Activated CD4-positive, CD25-positive, alpha-beta regulatory T cell treated with anti-CD3 and anti-CD28 coated beads, Interleukin-2, amount 50 U/mL, for 24 hours (primary cell): ENCODE data around the gene NOTCH2.
"Not testable (repeated sequence)": the region's sequence is repeated elsewhere in the genome, so short reads cannot be mapped to it uniquely, and the experiment has no call there.

Source experiments
- ATAC-seq, 2 donors: fragments of 150-1000 bp; cut with Tn5 transposase; one replicate each; pipeline ENCODE4 v1.10.0; 2021; ENCODE audit warnings: mild to moderate bottlenecking in 1 of 2, moderate library complexity in 1 of 2

The NOTCH2 gene

DNA sequence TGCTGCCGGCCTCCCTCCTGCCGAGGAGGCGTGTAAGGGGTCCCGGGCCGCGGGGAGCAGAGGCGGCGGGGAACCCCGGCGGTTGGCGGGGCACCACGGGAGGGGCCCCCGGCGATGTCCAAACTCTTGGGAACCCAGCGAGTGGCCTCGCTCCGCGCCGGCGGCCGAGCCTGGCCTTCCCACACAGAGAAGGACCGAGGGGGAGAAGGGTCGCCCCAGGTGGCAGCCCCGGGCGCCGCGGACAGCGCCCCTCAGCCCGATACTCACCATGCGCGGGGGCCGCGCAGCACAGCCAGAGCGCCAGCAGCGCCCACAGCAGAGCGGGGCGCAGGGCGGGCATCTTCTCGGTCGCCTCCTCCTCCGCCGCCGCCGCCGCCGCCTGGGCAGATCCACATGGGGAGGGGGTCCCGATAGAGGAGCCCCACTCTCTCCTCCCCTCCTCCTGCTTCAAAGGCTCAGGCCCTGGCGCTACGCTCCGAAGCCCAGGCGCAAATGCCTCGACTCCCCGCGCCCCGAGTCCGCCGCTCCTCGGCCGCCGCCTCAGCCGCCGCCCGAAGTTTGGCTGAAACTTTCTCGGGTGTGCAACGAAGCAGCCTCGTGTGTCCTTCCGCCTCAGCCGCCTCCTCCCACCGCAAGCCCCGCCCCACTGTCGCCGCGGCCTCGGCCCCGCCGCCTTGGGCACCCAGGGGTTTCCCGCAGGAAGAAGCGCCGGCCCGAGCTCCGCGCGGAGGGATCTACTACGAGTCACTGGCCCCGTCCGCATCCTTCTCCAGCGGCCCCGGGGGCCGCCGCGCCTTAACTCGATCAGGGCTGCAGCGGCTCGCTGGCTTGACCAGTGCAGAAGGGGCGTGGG, at the start of gene NOTCH2:
Gene NOTCH2 (minus strand): TSS at position 596 of the 853 bp plus-strand sequence. CDS start 256 bp downstream, at position 340.
- ATAC-seq = peak; percentile 44 to 69

DNA sequence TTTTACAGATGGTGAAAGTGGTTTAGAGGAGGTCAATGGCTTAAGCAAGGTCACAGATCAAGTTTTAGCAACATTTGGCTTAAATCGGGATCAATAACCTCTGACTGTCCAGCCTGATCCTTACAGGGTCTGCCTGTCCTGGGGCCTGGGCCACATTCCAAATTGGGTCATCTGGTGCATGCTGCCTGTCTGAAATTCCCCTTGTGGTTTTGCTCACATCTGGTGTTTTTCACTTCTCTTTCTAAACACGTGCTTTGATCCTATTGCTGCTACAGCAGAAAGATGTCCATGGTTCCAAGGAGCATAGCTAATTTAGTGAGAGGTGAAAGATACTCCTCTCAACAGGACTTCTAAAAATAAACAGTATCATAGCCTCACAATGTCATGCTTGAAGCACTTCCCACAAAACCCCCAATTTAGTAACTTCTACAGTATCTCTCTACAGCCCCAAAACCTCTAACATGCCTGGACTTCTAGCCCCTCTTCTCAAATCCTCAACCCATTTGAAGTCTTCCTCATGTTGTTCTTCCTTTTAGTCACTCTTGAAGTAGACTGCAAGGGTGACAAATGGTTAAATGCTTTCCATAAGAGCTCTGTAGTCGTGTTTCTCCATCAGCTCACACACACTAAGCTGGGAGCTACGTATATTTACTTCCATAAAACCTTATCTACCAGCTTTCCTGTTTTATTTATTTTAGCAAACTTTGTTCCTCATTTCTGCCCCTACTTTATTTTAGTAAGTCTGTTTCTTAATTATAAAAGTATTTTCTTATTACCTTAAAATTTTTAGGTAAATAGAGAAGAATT, 48.1 kb upstream of the NOTCH2 start:
- ATAC-seq = not testable (repeated sequence)

DNA sequence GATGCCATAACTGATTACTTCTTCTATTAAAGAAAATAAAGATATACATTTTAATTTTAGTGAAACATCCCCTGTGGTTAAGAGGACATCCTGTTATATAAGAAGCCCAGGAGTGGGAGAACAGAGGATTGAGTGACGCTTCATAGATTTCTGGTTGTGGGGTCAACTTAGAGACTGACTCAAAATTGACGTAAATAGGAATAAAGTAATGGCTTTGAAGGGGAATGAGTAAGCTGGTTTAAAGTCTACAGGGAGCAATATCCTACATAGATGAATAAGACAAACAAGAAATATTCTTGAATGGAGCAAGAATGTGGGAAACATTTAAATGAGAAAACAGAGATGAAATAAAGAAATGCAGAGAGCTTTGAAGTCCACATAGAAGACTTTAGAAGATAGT, 46.6 kb upstream of the NOTCH2 start:
- ATAC-seq = not testable (repeated sequence)

DNA sequence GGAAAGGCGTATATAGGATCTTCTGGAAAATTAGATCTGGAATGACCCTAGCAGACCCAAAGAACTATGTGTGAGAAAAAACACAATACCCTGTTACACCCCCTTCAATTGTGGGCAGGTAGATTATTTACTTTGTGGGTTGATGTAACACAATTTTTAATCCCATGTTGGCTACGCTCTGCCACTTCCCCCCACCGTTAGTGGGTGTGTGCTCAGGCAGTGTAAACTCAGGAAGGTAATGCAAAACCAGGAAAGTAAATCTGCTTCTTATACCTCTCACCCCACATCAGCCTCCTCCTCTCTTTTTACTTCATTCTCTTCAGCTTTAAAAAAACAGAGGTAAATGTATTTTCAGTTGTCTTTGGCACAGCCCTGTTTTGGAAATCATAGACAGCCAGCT, 43.7 kb upstream of the NOTCH2 start:
- not testable (repeated sequence) for ATAC-seq

DNA sequence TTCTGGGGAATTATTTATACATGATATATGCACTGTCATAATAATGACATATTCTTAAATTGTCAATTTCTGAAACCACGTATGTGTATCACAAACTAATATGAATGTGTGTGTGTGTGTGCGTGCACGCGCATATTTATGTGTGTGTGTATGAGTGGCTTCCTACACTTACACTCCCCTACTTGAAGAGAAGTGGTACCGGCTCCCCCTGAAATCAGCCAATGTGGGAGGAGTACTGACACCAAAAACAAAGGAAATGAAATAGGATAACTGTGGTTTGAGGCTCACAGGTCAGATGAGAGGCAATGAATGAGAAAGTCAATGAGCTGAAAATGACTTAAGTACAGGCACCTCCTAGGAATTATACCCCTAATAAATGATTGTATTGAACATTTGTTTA, 42.8 kb upstream of the NOTCH2 start:
- ATAC-seq = not testable (repeated sequence)

DNA sequence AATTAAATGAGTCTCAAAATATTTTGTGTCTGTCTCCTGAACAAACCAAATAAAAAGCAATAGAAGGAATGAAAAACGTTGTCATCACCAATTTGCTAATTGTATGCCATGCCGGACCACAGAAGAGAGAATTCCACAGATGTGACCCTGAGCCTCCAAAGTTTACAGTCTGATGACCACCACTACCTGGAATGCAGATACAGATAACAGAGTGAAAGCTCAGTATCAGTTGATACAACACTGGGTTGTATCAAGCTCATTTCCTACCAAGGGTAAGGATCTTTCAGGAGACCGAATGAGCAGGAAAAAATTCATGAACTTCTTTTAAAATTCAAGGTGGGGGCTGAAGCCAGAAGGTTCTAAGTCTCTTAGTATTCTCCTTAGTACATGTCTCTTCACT, 42.3 kb upstream of the NOTCH2 start:
- not testable (repeated sequence) for ATAC-seq

DNA sequence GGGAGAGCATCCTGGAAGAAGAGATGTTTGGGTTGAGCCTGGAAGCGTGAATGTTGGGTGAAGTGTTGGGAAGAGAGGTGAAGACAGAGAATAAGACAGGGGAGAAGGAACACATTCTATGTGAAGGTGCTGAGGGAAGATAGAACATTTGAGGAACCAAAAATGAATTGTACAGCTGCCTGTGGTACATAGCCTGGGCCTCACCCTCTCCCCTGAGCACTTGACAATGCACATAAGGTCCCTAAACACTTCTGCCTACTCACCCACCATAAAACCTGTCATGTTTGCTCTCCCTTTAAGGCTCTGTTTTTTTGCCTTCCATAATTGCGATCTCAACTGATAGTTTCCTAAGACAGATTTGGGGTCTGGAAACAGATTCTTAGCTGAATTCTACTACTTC, 41.5 kb upstream of the NOTCH2 start:
- ATAC-seq = peak in 1 of 2 donors; percentile 17

DNA sequence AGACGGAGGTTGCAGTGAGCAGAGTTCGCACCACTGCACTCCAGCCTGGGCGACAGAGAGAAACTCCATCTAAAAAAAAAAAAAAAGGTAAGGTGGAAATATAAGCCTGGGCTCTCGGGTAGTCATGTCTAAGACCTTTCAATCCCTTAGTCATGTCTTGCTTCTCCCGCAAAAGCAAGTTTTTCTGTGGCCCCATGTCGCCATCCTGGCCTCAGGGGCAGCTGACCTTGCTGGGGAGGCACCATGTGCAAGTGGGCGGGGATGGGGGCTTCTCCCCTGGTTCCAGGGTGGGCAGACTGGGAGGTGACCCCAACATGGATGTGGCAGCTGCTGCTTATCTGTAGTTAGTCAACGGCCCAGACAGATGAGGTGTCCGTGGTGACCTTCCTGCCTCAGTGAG, 40.2 kb upstream of the NOTCH2 start:
- not testable (repeated sequence) for ATAC-seq

DNA sequence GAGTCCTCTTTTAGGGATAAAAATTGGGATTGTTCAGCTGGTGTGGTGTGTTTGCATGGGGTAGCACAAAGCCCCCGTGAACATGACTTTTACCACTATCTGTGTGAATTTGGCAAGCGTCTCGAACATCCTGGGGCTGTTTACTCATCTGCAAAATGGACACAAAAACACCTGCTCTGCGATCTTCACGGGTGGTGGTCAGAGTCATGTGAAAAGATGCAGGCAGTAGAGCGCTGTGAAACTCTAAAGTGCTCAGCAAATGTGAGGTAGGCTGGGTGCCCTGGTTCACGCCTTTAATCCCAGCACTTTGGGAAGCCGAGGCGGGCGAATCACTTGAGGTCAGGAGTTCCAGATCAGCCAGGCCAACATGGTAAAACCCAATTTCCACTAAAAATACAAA, 39.7 kb upstream of the NOTCH2 start:
- not testable (repeated sequence) for ATAC-seq

DNA sequence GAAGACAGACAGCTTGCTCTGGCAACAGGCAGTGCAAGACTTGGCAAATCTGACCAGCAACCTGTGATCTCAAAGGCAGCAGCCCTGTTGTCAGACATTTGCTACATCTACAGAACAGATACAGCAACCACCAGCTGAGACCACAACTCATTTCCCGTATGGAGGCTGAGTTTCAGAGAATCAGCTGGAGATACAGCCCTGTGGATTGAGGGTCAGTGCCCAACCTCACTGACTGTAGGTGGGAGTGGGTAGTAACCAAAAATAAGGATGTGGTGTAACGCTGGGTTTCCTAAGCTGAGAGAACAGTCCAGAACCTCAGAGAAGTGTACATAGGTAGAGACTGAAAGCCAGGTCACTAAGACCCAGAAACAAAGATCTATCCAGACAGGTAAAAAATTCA, 35.8 kb upstream of the NOTCH2 start:
- peak in 1 of 2 donors; percentile 30 for ATAC-seq

DNA sequence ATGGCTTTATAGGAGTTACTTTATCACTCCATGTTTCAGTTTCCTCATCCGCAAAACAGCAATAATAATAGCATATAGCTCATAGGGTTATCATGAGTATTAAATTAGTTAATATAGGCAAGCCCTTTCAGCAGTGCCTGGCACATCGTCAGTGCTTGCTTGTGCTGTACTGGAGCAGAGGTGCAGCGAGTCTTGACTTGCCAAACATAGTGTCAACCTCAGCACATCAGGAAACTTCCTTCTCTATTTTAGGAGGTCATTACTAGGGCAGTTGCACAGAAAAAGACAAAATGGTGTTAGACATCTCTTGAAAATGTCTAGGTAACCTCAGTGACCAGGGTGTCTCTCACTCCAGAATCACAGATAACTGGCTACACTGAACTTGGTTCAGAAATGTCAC, 34.3 kb upstream of the NOTCH2 start:
- ATAC-seq = not testable (repeated sequence)

DNA sequence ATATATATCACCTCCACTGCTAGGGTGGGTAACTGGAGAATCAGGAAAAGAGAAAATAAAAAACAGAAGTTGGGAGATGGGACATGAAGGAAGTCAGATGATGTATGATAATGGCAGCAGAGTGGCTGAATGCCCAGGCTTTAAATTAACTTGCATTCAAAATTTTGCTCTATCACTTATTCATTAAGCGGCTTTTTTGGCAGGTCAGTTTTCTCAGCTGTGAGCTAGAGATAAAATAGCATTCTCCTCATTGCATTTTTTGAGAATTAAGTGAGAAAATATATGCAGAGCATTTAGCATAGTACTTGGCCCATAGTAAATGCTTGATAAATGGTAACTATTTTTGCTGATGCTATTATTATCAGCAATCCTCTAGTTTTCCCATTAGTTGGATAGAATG, 32.1 kb upstream of the NOTCH2 start:
- ATAC-seq = not testable (repeated sequence)

DNA sequence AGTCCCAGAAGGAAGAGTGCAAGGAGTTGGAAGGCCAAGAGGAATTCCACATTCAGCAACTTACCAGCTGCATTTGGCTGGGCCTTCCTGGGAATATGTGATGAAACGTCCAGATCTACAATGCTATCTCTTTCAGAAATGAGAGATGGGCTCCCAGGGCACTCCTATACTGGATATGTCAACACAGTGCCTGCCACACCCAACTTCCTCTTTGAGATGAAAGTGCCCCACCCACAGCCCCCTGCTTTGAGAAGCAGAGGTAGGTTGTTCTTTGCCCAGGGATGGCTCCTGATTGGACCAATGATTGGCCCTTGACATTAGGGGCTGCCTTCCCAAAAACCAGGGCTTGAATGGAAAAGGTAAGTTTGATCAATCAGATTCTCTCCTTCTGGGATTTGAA, 31.1 kb upstream of the NOTCH2 start:
- ATAC-seq = not testable (repeated sequence)

DNA sequence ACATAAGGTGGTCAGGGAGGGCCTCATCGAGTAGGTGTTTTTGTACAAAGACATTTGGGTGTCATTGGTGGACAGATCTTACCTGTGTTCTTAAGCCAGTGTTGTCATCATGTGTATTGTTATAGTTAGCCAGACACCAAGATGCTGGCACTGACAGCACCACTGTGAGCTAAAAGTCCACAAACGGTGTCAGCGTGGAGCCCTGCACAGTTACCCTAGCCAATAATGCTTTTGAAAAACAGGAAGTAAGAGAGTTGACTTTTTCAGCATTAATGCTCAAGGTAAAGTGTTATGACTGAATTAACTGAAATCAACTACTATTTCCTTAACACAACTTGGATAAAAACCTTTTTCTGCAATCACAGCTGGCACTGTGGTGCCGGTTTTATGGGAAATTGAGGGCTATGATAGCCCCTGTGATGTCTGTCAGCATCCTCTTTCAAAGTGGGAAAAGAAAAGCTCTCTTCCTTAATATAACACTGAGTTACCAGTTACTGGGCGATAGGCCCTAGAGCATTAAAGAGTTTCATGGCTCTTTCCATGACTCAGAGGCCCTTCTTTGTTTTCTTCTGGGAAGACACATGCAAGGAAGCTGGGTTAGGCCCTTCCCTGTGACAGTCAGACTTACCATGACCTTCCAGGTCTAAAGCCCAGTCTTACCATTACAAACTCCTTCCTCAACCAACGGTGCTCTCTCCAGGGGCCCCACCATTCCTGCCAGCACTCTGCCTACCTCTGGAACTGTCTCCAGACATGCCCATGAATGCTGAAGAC, 29.7 kb upstream of the NOTCH2 start:
- peak in 1 of 2 donors; percentile 33 for ATAC-seq

DNA sequence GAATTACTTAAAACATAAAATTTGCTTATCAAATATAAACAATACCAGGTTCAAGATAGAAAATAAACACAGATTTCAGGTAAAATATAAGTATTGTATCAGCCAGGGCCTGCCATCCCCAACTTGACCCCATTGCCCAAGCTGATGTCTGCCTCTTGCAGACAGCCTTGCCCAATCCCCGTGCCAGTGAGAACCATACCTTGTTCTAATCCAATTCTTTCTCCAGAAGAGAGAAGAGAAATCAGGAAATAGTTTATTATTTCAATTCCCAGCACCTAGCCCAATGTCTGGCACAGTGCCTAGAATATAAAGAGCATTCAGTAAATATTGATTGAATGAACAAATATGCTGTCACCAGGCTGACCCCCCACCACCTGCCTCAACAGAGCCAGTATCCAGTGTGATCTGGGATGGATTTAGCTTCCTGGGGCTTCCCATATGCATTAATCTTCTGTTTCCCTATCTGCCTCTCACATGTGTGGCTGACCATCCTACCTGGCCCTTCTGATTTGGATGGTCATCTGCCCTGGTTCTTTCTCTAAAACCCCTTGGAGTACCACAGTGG, 27.6 kb upstream of the NOTCH2 start:
- ATAC-seq = not testable (repeated sequence)

DNA sequence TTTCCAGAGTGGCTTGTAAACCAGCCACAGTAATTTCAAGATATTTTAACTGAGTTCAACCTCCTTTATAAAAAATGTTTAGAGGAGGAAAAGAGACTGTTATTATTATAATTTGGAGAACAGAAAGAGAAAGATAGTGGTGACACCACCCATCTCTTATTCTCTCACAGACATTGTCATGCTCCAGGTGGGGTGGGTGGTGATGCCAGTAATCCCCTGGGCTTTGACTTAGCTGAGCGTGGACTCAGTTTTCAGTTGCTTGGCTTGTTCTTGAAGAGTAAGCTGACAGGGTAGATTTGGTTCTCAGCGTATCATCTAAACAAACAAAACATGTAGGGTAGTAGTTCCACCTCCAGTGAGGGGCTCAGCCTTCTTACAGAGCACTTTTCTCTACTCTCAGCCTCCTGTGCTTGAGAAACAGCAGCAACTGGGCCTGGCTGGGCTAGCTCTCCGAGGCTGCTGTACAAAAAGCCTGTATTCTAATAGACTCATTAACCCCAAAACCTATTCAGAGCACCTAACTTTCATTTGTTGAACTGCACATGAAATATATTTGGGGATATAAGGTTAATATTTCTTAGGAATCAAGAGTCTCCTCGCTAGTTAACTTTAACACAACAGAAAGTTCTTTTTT, 24.2 kb upstream of the NOTCH2 start:
- ATAC-seq = peak in 1 of 2 donors; percentile 68

DNA sequence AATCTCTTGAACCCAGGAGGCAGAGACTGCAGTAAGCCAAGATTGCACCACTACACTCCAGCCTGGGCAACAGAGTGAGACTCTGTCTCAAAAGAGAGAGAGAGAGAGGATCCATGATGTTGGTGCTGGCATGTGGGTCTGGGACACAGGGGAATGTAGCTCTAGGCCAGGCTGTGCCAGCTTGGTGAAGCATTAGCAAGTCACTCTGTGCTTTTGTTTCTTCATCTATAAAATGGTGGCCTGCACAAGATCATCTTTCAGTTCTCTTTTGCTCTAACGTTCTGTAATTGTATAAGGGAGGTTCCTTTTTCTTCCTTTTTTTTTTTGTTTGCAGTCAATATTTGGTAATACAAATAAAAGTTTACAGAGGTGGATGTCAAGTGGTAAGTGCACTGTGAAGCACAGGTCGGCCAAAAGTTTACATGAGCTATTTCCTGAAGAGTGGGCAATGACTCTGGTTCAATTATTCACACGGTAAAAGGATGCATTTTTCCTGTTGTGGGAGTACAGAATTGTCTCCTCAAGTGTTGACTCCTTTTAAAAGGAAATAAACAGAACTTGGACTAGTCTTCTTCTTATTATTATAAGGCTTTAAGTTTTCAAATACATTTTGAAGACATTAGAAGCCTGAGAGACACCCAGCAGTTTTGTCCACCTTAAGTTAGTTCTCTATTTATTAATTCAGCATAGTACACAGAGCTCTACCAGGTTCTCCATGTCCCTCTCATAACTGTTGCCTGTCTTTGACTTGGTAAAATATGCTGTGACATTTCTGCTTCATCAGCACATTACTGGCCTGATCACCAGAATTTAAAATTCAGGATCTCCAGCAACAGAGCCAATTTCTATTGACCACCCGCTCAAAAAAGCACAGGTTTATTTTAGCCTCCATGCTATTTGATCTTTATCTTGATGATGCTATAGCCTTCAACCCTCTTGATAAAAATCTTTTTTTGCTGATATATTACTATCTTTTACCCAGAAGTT, 23.1 kb upstream of the NOTCH2 start:
- not testable (repeated sequence) for ATAC-seq

DNA sequence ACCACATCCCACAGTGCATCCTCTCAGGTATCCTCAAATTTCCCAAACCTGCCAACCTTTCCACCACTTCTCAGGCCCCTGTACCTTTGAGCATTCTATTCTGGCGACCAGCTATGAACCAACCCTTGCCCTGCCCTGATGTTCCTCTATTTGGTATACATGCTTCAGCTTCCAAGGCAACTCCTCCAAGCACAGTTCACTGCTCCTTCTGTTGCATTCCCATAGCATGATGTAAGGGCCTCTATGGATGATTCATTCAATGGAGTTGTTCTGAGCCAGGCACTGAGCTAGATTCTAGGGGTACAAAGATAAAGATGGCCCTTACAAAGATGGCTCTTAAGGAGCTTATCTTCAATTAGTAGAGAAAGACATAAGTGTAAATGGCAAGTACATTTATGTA, 21.4 kb upstream of the NOTCH2 start:
- not testable (repeated sequence) for ATAC-seq

DNA sequence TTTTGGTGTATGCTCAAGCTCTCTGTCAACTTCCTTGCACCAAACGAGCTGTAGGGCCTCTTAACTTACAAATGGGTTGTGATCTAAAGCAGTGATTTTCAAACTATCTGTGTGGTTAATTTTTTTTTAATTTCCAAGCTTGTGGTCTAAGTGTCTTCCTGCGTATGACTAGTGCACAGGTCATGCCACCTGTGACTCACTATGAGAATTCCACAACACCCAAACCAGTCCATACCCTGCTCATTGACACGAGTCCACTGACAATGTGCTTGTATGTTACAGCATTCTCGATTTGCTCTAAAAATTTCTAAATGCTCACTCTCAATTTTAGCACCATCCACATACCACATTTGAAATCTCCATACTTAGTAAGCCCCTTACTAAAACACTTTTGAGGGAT, 18.5 kb upstream of the NOTCH2 start:
- ATAC-seq = peak; percentile 100

DNA sequence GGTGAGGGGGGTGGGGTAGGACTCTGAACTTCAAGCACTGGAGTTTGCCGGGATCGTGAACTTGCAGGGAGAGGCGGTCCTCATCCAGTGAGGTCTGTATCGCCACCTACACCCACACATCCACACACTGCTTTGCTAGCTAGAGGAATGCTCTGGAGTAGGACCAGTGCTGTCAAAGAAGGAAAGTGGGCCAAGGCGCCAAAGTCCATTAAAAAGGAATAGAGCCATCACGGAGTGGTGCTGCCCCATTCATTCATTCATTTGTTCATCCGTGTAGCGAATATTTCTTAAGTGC, 405 bp upstream of the NOTCH2 start:
- ATAC-seq = peak in 1 of 2 donors; percentile 30

DNA sequence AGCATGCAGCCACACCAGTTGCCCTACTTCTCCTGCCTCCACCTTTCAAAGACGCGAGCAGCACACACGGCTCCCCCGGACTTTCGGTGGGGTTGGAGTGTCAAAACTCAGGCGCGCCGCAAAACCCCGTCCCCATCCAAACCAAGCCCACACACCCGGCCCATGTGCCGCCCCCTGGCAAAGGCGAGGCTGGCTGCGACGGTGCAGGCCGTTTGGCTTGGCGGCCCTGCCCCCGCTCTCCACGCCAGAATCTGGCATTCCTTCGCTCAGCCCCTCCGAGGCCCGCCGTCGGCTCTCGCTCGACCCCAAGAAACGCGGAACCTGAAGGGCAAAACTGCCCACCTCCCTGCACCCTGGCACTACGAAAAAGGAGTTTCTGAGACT, 787 bp downstream of the NOTCH2 start:
- not testable (repeated sequence) for ATAC-seq
